NOMO-1 treated with dmso at 0.1 percent for 144 hours (cell line): ENCODE data around the gene IDUA.

ENCODE experiments used
- DNase-seq: peaks from one replicate; lab custom pipeline; 2025; ENCODE audit not compliant: unreplicated experiment; lab: John Stamatoyannopoulos, UW

Gene IDUA

GRCh38 chr4:985123-985830 lies 1.6 kb upstream of the IDUA start:
- DNase-seq = peak; percentile 13

DNA sequence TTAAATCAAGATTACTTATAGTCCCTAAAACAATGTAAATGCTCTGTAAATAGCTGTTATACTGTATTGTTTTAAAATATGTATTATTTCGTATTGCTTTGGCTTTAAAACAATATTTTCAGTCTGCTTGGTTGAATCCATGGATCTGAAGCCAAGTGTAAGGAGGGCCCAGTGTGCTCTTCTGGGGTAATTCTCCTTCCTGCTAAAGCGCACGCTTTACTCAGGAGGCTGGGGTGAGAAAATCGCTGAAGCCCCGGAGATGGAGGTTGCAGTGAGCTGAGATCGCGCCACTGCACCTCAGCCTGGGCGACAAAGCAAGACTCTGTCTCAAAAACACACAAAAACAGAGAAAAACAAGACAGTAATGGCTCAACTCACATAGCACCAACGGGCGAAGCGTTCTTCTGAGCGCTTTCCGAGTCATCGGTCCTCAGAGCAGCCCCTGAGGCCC lies 391 bp upstream of the IDUA start:
- no peak for DNase-seq

DNA sequence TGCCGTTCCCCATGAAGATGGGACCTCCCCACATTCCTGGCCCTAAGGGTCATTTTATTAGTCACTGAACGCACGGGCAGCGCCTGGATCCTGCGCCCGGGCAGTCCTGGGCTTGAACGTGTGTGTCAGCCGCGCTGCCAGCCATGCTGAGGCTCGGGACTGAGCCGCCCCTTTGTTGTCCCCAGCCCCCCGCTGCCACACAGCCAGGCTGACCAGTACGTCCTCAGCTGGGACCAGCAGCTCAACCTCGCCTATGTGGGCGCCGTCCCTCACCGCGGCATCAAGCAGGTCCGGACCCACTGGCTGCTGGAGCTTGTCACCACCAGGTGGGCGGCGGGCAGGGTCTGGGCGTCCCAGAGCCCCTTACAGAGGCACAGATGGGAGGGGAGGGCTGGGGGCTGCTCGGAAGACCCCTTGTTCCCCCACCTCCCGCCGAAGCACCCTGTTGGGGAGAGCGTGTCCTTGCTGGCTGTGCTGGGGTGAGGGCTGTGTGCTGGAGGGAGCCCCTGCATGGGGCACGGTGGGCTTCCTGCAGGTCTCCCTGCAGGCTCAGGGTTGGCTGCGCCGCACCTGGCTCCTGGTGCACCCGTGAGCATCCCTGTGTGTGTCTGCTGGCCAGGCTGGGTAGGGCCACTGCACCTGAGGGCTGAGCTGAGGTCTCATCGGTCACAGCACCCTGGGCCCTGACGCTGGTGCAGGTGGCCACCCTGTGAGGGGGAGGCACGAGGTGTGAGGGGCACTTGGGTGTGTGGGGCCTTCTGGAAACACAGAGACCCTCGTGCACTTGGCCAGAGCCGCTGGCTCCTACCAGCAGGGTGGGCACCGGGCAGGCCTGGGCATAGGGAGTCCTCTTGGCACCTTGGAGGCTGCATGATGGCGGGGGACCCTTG lies 1.0 kb downstream of the IDUA start:
- DNase-seq = no peak

- no peak for DNase-seq
Measured at GRCh38 chr4:988726-989721, 2.2 kb downstream of the IDUA start.

GRCh38 chr4:989722-990471 lies 3.1 kb downstream of the IDUA start:
- no peak for DNase-seq

GRCh38 chr4:990746-991367 lies 4.0 kb downstream of the IDUA start:
- no peak for DNase-seq

- DNase-seq = no peak
Measured at GRCh38 chr4:991451-992296, 4.8 kb downstream of the IDUA start.

- no peak for DNase-seq
Measured at GRCh38 chr4:992297-993110, 5.7 kb downstream of the IDUA start.

DNA sequence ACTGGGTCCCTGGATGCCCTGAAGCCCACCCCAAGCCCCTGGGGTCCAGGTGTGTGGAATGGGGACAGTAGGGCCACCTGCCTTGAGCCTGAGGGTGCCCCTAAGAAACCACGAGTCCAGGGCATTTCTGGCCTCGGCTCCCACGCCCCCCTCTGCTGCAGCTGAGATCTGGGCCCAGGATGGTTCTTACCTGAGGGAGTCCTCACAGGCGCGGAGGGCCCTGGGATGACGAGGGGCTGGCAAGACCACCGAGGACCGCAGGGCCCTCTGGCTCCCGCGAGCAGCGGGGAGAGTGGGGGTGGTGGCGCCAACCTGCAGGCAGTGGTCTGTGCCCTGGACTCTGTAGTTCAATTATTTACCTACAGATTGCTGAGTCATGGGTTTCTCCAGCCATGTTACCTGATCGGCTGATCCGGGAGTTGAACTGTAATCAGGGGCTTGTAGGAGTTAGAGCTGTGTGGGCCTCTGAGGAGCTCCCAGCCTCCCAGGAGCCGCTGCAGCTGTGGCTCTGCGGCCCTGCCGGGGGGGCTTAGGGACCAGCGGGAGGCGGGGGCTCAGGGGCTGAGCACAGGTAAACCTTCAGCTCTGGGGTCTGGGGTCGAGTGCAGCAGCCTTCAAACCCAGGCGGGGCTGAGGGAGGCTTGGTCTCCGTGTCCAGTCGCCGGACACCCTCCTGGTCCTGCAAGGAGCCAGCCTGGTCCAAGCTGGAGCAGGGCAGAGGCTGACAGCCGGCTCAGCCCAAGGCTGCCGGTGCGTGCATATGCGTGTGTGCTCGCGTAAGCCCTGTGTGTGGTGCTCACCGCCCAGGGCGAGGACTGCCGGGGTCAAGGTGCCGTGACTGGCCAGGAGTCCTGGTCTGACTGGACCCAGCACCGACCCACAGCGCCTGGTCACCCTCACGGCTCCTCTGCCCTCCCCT lies 6.5 kb downstream of the IDUA start, which contains the start of gene SLC26A1:
Gene SLC26A1 (minus strand): TSS at position 294 of the 919 bp plus-strand sequence. CDS start 1,701 bp downstream, outside the sequence.
- no peak for DNase-seq

DNA sequence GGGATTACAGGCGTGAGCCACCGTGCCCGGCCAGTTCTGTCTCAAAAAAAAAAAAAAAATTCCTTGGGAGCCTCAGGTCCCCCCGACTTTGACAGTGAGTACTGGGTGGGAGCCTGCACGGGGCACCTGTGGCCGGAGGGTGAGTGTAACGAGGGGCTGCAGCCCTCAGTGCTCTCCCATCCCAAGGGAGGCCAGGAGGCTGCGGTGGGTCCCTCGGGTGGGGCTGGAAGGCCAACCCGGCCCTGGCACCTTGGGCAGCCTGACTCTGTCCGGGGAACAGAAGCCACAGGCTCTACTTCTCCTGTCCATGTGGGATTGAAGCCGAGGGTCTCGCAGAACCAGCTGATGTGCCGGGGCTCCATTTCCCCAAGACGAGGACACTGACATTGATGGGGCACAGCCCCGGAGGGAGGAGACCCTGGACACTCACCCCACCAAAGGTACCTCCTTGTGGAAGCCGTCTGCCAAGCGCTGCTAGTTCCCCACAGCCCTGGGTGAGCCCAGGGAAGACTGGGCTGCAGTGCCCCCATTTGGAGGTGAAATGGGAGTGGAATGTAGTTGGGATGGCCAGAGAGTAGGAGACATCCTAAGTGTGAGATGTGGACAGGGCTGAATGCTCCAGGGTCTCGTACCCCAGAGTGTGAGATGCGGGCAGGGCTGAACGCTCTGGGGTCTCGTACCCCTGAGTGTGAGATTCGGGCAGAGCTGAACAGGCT lies 8.6 kb downstream of the IDUA start:
- no peak for DNase-seq

GRCh38 chr4:996030-996996 lies 9.5 kb downstream of the IDUA start:
- DNase-seq = no peak

DNA sequence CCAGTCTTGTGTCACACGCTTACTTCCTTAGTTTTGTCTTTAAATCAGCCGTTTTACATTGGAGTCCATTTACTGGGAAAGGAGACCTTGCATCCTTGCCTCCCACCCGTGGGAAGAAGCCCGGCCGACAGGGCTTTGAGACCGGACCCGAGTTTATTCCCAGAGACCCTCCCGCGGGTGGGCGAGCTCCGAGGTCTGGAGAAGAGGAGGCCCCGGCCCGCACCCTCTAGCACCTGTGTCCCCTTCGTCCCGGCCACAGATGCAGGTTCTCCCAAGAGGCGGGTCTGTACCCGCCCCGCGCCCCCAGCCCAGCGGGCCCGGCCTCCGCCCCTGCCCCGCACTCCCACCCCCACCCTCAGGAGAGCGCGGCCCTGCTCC lies 10.1 kb downstream of the IDUA start:
- DNase-seq = no peak

GRCh38 chr4:997375-998071 lies 10.7 kb downstream of the IDUA start:
- DNase-seq = no peak

DNA sequence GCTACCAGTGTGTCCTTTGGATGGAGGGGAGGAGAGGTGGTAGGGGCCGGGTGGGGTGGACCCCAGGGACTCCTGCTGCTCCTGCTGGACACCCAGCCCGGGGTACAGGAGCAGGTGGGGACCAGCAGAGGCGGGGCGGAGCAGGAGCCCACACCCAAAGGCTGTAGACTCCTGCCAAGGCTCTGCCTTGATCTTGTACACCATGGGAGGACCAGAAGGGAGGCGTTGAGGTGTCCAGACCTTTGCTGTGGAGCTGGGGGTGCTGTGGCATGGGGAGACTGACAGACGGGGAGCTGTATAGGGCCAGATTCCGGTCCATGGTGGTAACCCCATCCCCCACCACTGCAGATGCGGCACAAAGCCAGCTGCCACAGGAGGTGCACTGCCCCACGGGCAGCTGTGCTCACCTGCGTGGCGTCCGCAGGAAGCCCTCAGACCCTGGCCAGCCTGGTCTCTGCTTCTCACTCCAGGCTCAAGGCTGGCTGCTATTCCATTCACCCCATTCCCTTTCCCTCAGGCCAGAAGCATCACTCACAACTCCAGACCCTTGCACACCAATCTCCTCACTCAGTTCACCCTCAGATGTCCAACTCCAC lies 11.3 kb downstream of the IDUA start:
- no peak for DNase-seq
